Type B pancreatic cell (in vitro differentiated cells): ENCODE measurements around the gene BCAS3. TPM values are rescaled to one million over a fixed set of nuclear protein-coding genes. Genes with fewer than 3 reads are reported as not detected.

Source experiments
- DNase-seq: peaks from one replicate; pipeline ENCODE4 v3.0.0; 2021; ENCODE audit warnings: mixed read lengths; ENCODE audit not compliant: unreplicated experiment; ENCODE audit errors: extremely low spot score
- H3K27ac Mint-ChIP-seq: 2 replicates; pipeline ENCODE4 v1.8.0; 2021; ENCODE audit warnings: mild to moderate bottlenecking, mixed read lengths
- H3K27me3 Mint-ChIP-seq: 2 replicates; pipeline ENCODE4 v1.8.0; 2021; ENCODE audit warnings: mixed read lengths
- H3K36me3 Mint-ChIP-seq: 2 replicates; pipeline ENCODE4 v1.8.0; 2021; ENCODE audit warnings: mixed read lengths
- H3K4me1 Mint-ChIP-seq: one replicate; pipeline ENCODE4 v1.8.0; 2021; ENCODE audit warnings: mixed read lengths; ENCODE audit not compliant: unreplicated experiment
- H3K4me3 Mint-ChIP-seq: 2 replicates; pipeline ENCODE4 v1.8.0; 2021; ENCODE audit warnings: mild to moderate bottlenecking, mixed read lengths
- H3K9me3 Mint-ChIP-seq: 2 replicates; pipeline ENCODE4 v1.8.0; 2021; ENCODE audit warnings: mixed read lengths
- total RNA-seq: library from RNA; stranded (reverse); gene quantifications from 2 replicates; pipeline ENCODE4 v1.2.1, GENCODE V29; 2021; ENCODE audit warnings: low replicate concordance
- TF ChIP-seq, protein P1 (sequence below): fragments of 200-600 bp; sonication (generic); conservative IDR thresholded peaks from 2 replicates; pipeline ENCODE4 v1.5.0; 2021; ENCODE audit warnings: antibody characterized with exemption, mild to moderate bottlenecking

BCAS3 gene
- total RNA-seq, 1 donor from 2014 or later, result 23.0 TPM

DNA sequence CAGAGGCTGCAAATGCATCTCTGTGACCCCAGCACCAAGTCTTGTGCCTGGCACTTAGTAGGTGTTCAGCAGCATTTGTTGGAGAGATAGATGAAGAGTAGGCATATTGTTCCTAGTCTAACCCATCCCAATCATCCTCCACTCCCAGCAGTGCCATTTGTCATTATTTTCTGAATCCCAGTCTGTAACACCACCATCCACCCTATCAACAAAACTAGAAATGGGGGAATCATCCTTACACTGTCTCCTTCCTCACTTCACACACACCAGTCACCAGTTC is 626.1 kb downstream of the BCAS3 start:
- H3K27me3 Mint-ChIP-seq, result peaks cover 3% of the 10 kb centered on the region
- H3K4me1 Mint-ChIP-seq, result peaks cover 30% of the 10 kb centered on the region
- H3K4me3 Mint-ChIP-seq, result no peak overlapping the region
- no peak overlapping the region for H3K27ac Mint-ChIP-seq
- H3K36me3 Mint-ChIP-seq, result no peaks in the 10 kb centered on the region
- no peaks in the 10 kb centered on the region for H3K9me3 Mint-ChIP-seq
- DNase-seq, result no peak
- TF ChIP-seq, protein P1, sequence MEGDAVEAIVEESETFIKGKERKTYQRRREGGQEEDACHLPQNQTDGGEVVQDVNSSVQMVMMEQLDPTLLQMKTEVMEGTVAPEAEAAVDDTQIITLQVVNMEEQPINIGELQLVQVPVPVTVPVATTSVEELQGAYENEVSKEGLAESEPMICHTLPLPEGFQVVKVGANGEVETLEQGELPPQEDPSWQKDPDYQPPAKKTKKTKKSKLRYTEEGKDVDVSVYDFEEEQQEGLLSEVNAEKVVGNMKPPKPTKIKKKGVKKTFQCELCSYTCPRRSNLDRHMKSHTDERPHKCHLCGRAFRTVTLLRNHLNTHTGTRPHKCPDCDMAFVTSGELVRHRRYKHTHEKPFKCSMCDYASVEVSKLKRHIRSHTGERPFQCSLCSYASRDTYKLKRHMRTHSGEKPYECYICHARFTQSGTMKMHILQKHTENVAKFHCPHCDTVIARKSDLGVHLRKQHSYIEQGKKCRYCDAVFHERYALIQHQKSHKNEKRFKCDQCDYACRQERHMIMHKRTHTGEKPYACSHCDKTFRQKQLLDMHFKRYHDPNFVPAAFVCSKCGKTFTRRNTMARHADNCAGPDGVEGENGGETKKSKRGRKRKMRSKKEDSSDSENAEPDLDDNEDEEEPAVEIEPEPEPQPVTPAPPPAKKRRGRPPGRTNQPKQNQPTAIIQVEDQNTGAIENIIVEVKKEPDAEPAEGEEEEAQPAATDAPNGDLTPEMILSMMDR, result no peak

DNA sequence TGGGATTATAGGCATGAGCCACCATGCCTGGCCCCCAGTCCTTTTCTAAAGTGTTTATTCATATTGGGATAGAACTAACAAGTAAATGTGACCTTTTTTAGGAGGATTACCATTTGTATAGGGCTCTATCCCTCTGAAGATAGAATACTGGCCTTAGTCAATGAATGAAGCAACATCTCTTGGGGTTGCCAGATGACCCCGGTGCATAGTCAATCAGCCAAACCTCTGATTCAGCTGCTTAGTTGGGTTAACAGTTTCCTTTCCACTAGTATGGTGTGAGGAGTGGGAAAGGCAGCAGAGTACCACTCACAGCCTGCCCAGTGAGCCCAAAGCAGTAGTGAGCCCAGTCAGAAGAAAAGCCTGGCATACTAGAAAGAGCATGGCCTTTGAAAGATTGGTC is 627.4 kb downstream of the BCAS3 start:
- TF ChIP-seq, protein P1, result no peak
- peaks cover 32% of the 10 kb centered on the region for H3K4me1 Mint-ChIP-seq
- H3K27me3 Mint-ChIP-seq, result peaks cover 3% of the 10 kb centered on the region
- DNase-seq, result no peak
- H3K4me3 Mint-ChIP-seq, result no peak overlapping the region
- H3K9me3 Mint-ChIP-seq, result no peaks in the 10 kb centered on the region
- no peaks in the 10 kb centered on the region for H3K36me3 Mint-ChIP-seq
- no peak overlapping the region for H3K27ac Mint-ChIP-seq

DNA sequence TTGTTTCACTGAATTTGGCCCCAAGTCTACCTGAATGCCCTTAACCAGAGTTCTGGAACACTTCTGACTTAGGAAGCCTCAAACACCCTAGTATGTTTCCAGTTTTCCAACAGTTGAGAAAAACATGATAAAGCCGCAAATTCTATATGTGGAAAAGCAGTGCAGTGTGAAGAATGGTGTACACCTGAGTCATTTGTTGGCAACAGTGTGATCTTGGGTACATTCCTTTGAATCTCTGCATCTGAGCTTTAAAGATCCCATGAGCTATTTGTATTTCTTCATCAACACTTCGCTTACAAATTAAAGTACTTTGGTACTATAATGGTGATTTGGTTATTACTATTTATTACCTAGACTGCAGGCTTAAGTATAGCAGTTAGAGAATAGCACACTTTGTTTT is 628.4 kb downstream of the BCAS3 start:
- no peak for DNase-seq
- H3K36me3 Mint-ChIP-seq, result no peaks in the 10 kb centered on the region
- H3K27me3 Mint-ChIP-seq, result peaks cover 3% of the 10 kb centered on the region
- H3K27ac Mint-ChIP-seq, result no peak overlapping the region
- TF ChIP-seq, protein P1, result no peak
- H3K9me3 Mint-ChIP-seq, result no peaks in the 10 kb centered on the region
- H3K4me3 Mint-ChIP-seq, result no peak overlapping the region
- peaks cover 29% of the 10 kb centered on the region for H3K4me1 Mint-ChIP-seq

DNA sequence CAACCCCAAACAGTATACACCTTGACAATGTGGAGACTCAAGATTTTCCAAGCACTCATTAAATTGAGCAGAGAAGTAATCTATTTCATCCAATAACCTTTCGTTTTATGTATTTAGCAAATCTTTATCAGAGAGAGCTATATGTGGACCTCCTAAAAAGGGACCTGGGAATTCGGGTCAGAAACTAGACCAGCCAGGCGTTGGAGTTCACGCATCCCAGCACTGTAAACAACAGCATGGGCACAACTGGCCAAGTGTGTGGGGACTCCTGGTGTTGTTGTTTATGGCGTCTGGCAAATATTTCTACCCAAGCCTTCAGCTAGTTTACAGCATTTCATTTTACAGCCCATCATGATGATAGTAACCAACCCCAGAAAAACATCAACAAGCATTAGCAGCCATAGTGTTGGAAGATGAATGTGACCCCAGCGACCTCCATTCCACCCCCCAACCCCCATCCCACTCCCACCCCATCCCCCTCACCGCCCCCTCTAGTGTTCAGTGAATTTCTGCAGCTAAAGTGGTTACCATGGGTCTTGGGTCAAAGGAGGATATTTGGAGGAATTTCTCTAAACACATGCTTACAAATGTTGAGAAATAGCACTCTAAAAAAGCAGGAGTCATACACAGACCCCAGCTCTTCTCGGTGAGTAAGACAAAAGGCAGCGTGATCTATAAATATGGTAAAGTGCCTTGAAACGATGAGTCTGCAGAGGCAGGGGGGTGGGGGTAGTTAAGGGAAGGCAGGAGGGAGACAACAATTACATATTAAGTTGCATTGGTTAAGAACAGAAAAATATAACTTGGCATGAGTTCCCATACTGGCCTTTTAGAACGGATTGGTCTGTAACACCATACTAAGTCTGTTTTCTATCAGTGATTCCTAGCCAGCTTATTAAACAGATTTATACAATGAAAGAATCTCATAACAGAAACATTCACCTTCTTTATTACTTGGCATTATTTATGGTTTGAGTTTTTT is 630.5 kb downstream of the BCAS3 start:
- Mint-ChIP-seq H3K9me3 (no peaks in the 10 kb centered on the region), H3K27ac (no peak overlapping the region), H3K27me3 (no peaks in the 10 kb centered on the region), H3K36me3 (no peaks in the 10 kb centered on the region), H3K4me1 (peaks cover 32% of the 10 kb centered on the region), H3K4me3 (peak overlapping the region; percentile 55)
- TF ChIP-seq, protein P1, result peak; percentile 30
- no peak for DNase-seq

DNA sequence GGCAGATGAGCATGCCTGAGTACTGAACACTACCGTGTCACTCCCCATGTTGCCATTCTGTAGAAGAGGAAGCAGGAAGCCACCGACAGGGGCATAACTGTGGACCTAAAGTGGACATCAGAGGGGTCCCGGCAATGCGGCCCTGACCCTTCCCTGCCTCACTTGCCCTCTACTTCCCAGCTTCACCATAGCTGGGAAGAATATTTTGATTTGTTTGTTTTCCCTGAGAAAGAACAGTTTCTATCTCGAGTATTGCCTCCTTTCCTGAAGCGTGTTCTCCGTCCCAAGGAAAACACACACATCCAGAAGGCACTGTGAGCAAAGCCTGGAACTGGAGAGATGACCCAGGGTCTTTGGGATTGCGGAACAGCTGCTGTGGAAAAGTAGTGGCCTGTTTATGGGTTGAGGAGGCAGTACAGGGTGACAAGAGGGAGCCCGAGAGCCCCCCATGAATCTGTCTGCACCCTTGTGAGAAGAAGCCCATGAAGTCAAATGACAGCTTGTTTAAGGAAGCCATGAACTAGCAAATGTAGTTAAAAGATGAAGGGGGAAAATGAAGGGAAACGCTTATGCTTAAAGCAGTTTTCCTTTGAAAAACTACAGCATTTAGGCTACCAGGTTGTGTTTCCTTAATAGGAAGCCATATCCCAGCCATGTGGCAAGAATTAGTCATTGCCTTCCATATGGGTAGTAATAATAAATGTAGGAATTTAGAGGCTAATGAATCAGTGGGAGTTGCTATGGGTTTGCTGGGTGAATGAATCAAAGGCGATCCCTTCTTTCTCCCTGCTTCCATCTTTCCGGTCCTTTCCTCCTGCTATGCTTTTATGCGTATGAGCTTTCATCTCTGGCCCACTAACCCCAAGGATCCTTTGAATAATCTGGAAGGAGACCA is 632.0 kb downstream of the BCAS3 start:
- DNase-seq, result no peak
- no peaks in the 10 kb centered on the region for H3K27me3 Mint-ChIP-seq
- no peaks in the 10 kb centered on the region for H3K36me3 Mint-ChIP-seq
- peaks cover 42% of the 10 kb centered on the region for H3K4me1 Mint-ChIP-seq
- TF ChIP-seq, protein P1, result no peak
- H3K4me3 Mint-ChIP-seq, result no peak overlapping the region
- no peaks in the 10 kb centered on the region for H3K9me3 Mint-ChIP-seq
- no peak overlapping the region for H3K27ac Mint-ChIP-seq
